NT2/D1 (cell line): ENCODE data around the gene CAMTA1.

Source experiments
- DNase-seq: peaks from one replicate; pipeline ENCODE4 v3.0.0-alpha.2; 2011; ENCODE audit warnings: low read depth, low spot score
- H3K27me3 ChIP-seq: 2 replicates; pipeline ENCODE4 v1.6.0; 2011; ENCODE audit warnings: mild to moderate bottlenecking; ENCODE audit not compliant: insufficient read length, insufficient read depth
- H3K36me3 ChIP-seq: 2 replicates; pipeline ENCODE4 v1.6.1; 2011; ENCODE audit warnings: mild to moderate bottlenecking, low read length, mixed read lengths; ENCODE audit not compliant: insufficient read depth, insufficient read length
- H3K4me1 ChIP-seq: 2 replicates; pipeline ENCODE4 v1.5.1; 2011; ENCODE audit not compliant: insufficient read depth, insufficient read length
- H3K4me3 ChIP-seq: 2 replicates; pipeline ENCODE4 v1.5.1; 2011; ENCODE audit warnings: low read depth; ENCODE audit not compliant: insufficient read length
- H3K9ac ChIP-seq: 2 replicates; pipeline ENCODE4 v1.6.0; 2011; ENCODE audit warnings: low read depth; ENCODE audit not compliant: insufficient read length
- H3K9me3 ChIP-seq: 2 replicates; pipeline ENCODE4 v1.5.1; 2011; ENCODE audit warnings: mild to moderate bottlenecking, low read length; ENCODE audit not compliant: insufficient read depth
- SUZ12 ChIP-seq: IDR thresholded peaks from 2 replicates; pipeline ENCODE4 v1.6.1; 2011; ENCODE audit not compliant: insufficient read length, insufficient read depth; ENCODE audit errors: extremely low read depth
- YY1 ChIP-seq: IDR thresholded peaks from 2 replicates; pipeline ENCODE4 v1.6.1; 2011; ENCODE audit not compliant: insufficient read length, insufficient read depth
- ZNF274 ChIP-seq: IDR thresholded peaks from 2 replicates; pipeline ENCODE4 v1.6.1; 2011; ENCODE audit warnings: mild to moderate bottlenecking, low read depth, low read length

The CAMTA1 gene

GRCh38 chr1:6941786-6942185 is 156.5 kb downstream of the CAMTA1 start:
- no peak for DNase-seq
- H3K4me3 ChIP-seq = no peak overlapping the region
- no peaks in the 10 kb centered on the region for H3K9me3 ChIP-seq
- H3K27me3 ChIP-seq = no peaks in the 10 kb centered on the region
- no peaks in the 10 kb centered on the region for H3K36me3 ChIP-seq
- no peak overlapping the region for H3K9ac ChIP-seq
- H3K4me1 ChIP-seq = no peaks in the 10 kb centered on the region
- TF ChIP-seq YY1 (no peak), ZNF274 (no peak), SUZ12 (no peak)

GRCh38 chr1:6942990-6943389 is 157.7 kb downstream of the CAMTA1 start:
- Histone ChIP-seq H3K9ac (no peak overlapping the region), H3K4me1 (no peaks in the 10 kb centered on the region), H3K4me3 (no peak overlapping the region), H3K9me3 (no peaks in the 10 kb centered on the region), H3K36me3 (no peaks in the 10 kb centered on the region), H3K27me3 (no peaks in the 10 kb centered on the region)
- TF ChIP-seq ZNF274 = no peak
- no peak for TF ChIP-seq SUZ12
- TF ChIP-seq YY1 = no peak
- no peak for DNase-seq

- TF ChIP-seq SUZ12 (no peak), ZNF274 (no peak), YY1 (no peak)
- no peak for DNase-seq
- H3K9ac ChIP-seq = no peak overlapping the region
- no peaks in the 10 kb centered on the region for H3K27me3 ChIP-seq
- H3K9me3 ChIP-seq = no peaks in the 10 kb centered on the region
- H3K4me1 ChIP-seq = no peaks in the 10 kb centered on the region
- no peak overlapping the region for H3K4me3 ChIP-seq
- no peaks in the 10 kb centered on the region for H3K36me3 ChIP-seq
These were observed 159.2 kb downstream of the CAMTA1 start for GRCh38 chr1:6944434-6944833.

- no peak overlapping the region for H3K4me3 ChIP-seq
- no peaks in the 10 kb centered on the region for H3K4me1 ChIP-seq
- no peaks in the 10 kb centered on the region for H3K9me3 ChIP-seq
- no peaks in the 10 kb centered on the region for H3K36me3 ChIP-seq
- no peaks in the 10 kb centered on the region for H3K27me3 ChIP-seq
- TF ChIP-seq YY1 = no peak
- DNase-seq = no peak
- no peak overlapping the region for H3K9ac ChIP-seq
These were observed 162.7 kb downstream of the CAMTA1 start for GRCh38 chr1:6947952-6948351.

GRCh38 chr1:6948416-6948815 is 163.2 kb downstream of the CAMTA1 start:
- H3K9ac ChIP-seq = no peak overlapping the region

GRCh38 chr1:6948861-6949260 is 163.6 kb downstream of the CAMTA1 start:
- no peaks in the 10 kb centered on the region for H3K27me3 ChIP-seq
- H3K4me3 ChIP-seq = no peak overlapping the region

More at GRCh38 chr1:6948416-6948815, 163.2 kb downstream of the CAMTA1 start:
- TF ChIP-seq SUZ12 (no peak), YY1 (no peak), ZNF274 (no peak)
- no peaks in the 10 kb centered on the region for H3K36me3 ChIP-seq
- no peaks in the 10 kb centered on the region for H3K9me3 ChIP-seq
- H3K4me1 ChIP-seq = peaks cover 2% of the 10 kb centered on the region
- no peaks in the 10 kb centered on the region for H3K27me3 ChIP-seq
- no peak overlapping the region for H3K4me3 ChIP-seq
- DNase-seq = no peak

GRCh38 chr1:6950001-6950765 is 164.9 kb downstream of the CAMTA1 start:
- DNase-seq = no peak
- H3K9me3 ChIP-seq = no peaks in the 10 kb centered on the region
- H3K27me3 ChIP-seq = no peaks in the 10 kb centered on the region
- H3K9ac ChIP-seq = no peak overlapping the region
- TF ChIP-seq YY1 (no peak), SUZ12 (no peak), ZNF274 (no peak)
- H3K4me3 ChIP-seq = no peak overlapping the region
- no peaks in the 10 kb centered on the region for H3K36me3 ChIP-seq
- peaks cover 2% of the 10 kb centered on the region for H3K4me1 ChIP-seq

More at GRCh38 chr1:6948861-6949260, 163.6 kb downstream of the CAMTA1 start:
- H3K4me1 ChIP-seq = peaks cover 2% of the 10 kb centered on the region
- DNase-seq = no peak
- no peak overlapping the region for H3K9ac ChIP-seq
- TF ChIP-seq YY1 (no peak), ZNF274 (no peak), SUZ12 (no peak)
- H3K9me3 ChIP-seq = no peaks in the 10 kb centered on the region
- H3K36me3 ChIP-seq = no peaks in the 10 kb centered on the region

- DNase-seq = no peak
- no peak overlapping the region for H3K4me3 ChIP-seq
- no peaks in the 10 kb centered on the region for H3K9me3 ChIP-seq
- H3K27me3 ChIP-seq = no peaks in the 10 kb centered on the region
- H3K36me3 ChIP-seq = no peaks in the 10 kb centered on the region
- peaks cover 6% of the 10 kb centered on the region for H3K4me1 ChIP-seq
- TF ChIP-seq YY1 = no peak
- no peak for TF ChIP-seq SUZ12
- no peak for TF ChIP-seq ZNF274
- no peak overlapping the region for H3K9ac ChIP-seq
These were observed 166.3 kb downstream of the CAMTA1 start for GRCh38 chr1:6951536-6951935.
